Neuronal stem cell (in vitro differentiated cells): Measurements from ENCODE around the gene DUS2.
A peak's percentile ranks its signal among the peaks of the same experiment; 100 is the strongest.

ENCODE experiments used
- DNase-seq: peaks from one replicate; pipeline ENCODE4 v3.0.0-alpha.2; 2013; ENCODE audit warnings: low spot score
- H2AFZ ChIP-seq: one replicate; pipeline ENCODE4 v1.6.1; 2013; ENCODE audit warnings: mild to moderate bottlenecking, low read length, inconsistent platforms
- H2AK5ac ChIP-seq: 2 replicates; pipeline ENCODE4 v1.6.1; 2013; ENCODE audit warnings: low read depth, mild to moderate bottlenecking, inconsistent platforms, low read length, moderate library complexity, mixed read lengths
- H2BK120ac ChIP-seq: 2 replicates; pipeline ENCODE4 v1.6.1; 2013; ENCODE audit warnings: low read depth, mild to moderate bottlenecking, inconsistent platforms, low read length, moderate library complexity, mixed read lengths
- H2BK12ac ChIP-seq: one replicate; pipeline ENCODE4 v1.6.1; 2013; ENCODE audit warnings: low read length, inconsistent platforms
- H2BK15ac ChIP-seq: 2 replicates; pipeline ENCODE4 v1.6.1; 2013; ENCODE audit warnings: mild to moderate bottlenecking, low read length, inconsistent platforms, mixed read lengths
- H2BK5ac ChIP-seq: one replicate; pipeline ENCODE4 v1.6.1; 2013; ENCODE audit warnings: inconsistent platforms, mild to moderate bottlenecking, low read length, moderate library complexity
- H3K14ac ChIP-seq: one replicate; pipeline ENCODE4 v1.6.1; 2013; ENCODE audit warnings: low read length, inconsistent platforms
- H3K18ac ChIP-seq: 2 replicates; pipeline ENCODE4 v1.6.1; 2013; ENCODE audit warnings: low read length, inconsistent platforms
- H3K23ac ChIP-seq: 2 replicates; pipeline ENCODE4 v1.6.1; 2013; ENCODE audit warnings: low read depth, mild to moderate bottlenecking, mixed read lengths, low read length, inconsistent platforms; ENCODE audit not compliant: poor library complexity
- H3K27ac ChIP-seq: replicated peaks from 3 replicates; pipeline ENCODE4 v1.5.1; 2013; ENCODE audit warnings: low read length, inconsistent platforms
- H3K27me3 ChIP-seq, 3 experiments: 2 replicates each; pipeline ENCODE4 v1.6.1; 2013; ENCODE audit warnings: low read length in 3 of 3, mild to moderate bottlenecking in 2 of 3, inconsistent platforms in 1 of 3, low read depth in 1 of 3, mixed read lengths in 1 of 3, moderate library complexity in 1 of 3; ENCODE audit not compliant: control insufficient read depth in 3 of 3, insufficient read depth in 3 of 3
- H3K36me3 ChIP-seq, 2 donors: replicated peaks in 1 of 2; 2 replicates each; pipeline ENCODE4 v1.6.1; 2013; ENCODE audit warnings: low read length in 2 of 2; ENCODE audit not compliant: control insufficient read depth in 2 of 2, insufficient read depth in 2 of 2
- H3K4ac ChIP-seq: 2 replicates; pipeline ENCODE4 v1.6.1; 2013; ENCODE audit warnings: inconsistent platforms, mild to moderate bottlenecking, low read length, moderate library complexity
- H3K4me1 ChIP-seq, 2 donors: 1 replicate in 1 of 2; 2 replicates in 1 of 2; pipeline ENCODE4 v1.6.1; 2013; ENCODE audit warnings: low read length in 2 of 2, low read depth in 1 of 2; ENCODE audit not compliant: control insufficient read depth in 2 of 2, insufficient read depth in 1 of 2
- H3K4me2 ChIP-seq: one replicate; pipeline ENCODE4 v1.6.1; 2013; ENCODE audit warnings: mild to moderate bottlenecking, low read length, inconsistent platforms; ENCODE audit not compliant: insufficient read depth, poor library complexity, severe bottlenecking
- H3K4me3 ChIP-seq, 2 donors: 2 replicates each; pipeline ENCODE4 v1.5.1; 2013; ENCODE audit warnings: low read length in 2 of 2, mild to moderate bottlenecking in 2 of 2, inconsistent platforms in 1 of 2, moderate library complexity in 1 of 2
- H3K79me1 ChIP-seq: one replicate; pipeline ENCODE4 v1.6.1; 2013; ENCODE audit warnings: low read depth, mild to moderate bottlenecking, inconsistent platforms, low read length, moderate library complexity
- H3K9ac ChIP-seq: one replicate; pipeline ENCODE4 v1.6.1; 2013; ENCODE audit warnings: mild to moderate bottlenecking, low read depth, low read length, inconsistent platforms; ENCODE audit not compliant: poor library complexity
- H3K9me3 ChIP-seq, 2 donors: replicated peaks in 1 of 2; 2 replicates each; pipeline versions ENCODE3 to v1.6.1; 2013; ENCODE audit warnings: low read length in 2 of 2, mild to moderate bottlenecking in 2 of 2, inconsistent platforms in 1 of 2, low read depth in 1 of 2, mixed read lengths in 1 of 2, moderate library complexity in 1 of 2; ENCODE audit not compliant: control insufficient read depth in 2 of 2, insufficient read depth in 1 of 2
- H4K8ac ChIP-seq: one replicate; pipeline ENCODE4 v1.6.1; 2013; ENCODE audit warnings: low read depth, mild to moderate bottlenecking, inconsistent platforms, low read length, moderate library complexity
- H4K91ac ChIP-seq: one replicate; pipeline ENCODE4 v1.6.1; 2013; ENCODE audit warnings: low read length, low read depth, mild to moderate bottlenecking, inconsistent platforms; ENCODE audit not compliant: poor library complexity
- whole genome bisulfite sequencing, 2 donors: extraction: QIAGEN DNeasy Blood & Tissue Kit; methylation state at CpG; one replicate each; pipeline ENCODE4 v1.1.7; 2013; ENCODE audit warnings: missing lambda C conversion rate in 2 of 2, mixed read lengths in 1 of 2; ENCODE audit not compliant: insufficient read length in 2 of 2, insufficient replicate concordance in 1 of 2; ENCODE audit errors: extremely low coverage in 2 of 2; 5-methylcytosine and 5-hydroxymethylcytosine counted together

The DUS2 gene

DNA sequence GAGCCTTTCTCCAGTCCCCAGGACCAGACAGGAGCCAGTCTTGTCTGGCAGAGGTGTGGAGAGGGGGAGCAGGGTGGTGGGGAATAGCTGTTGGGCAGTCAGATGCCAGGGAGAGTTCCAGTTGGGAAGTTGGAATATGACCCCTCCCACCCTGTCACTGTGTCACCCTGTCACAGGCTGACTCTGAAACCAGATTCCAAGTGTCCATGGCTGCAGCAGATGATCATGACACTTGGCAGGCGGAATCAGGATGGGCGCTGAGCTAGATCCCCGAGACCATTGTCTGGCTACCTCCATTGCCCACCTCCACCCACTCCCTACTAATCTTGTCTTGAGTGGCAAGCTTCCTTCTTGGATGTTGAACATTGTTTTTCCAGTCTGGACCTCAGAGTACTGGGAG is 52.9 kb downstream of the DUS2 start:
- H3K14ac ChIP-seq: no peak overlapping the region

DNA sequence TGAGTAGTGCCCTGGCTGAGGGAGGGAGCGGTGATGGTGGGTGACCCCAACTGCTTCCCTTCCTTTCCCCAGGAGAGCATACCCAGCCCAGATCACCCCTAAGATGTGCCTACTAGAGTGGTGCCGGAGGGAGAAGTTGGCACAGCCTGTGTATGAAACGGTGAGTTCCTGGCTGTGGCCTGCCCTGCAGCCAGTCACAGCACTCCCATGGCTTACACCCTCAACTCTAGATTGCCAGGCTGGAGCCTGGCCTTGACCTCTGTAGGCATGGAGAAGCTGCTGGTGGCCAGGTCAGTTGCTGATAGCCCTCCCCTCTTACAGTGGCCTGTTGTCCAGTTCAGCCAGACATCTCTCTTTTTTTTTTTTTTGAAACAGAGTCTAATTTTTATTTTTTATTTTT is 53.5 kb downstream of the DUS2 start:
- Histone ChIP-seq H3K79me1 (no peaks in the 10 kb centered on the region), H3K27ac (no peak overlapping the region), H3K4me3 (peak overlapping the region in 1 of 2 donors; percentile 53), H3K4me1 (peaks cover 0 to 9% of the 10 kb centered on the region in 2 donors), H2BK15ac (no peak overlapping the region), H3K23ac (no peak overlapping the region), H2AK5ac (no peak overlapping the region), H3K4ac (no peak overlapping the region), H4K8ac (no peak overlapping the region), H3K4me2 (no peak overlapping the region), H3K36me3 (peaks cover 44 to 83% of the 10 kb centered on the region in 2 donors), H2AFZ (no peak overlapping the region), H3K18ac (no peak overlapping the region), H3K9me3 (no peaks in the 10 kb centered on the region), H2BK120ac (no peak overlapping the region), H2BK5ac (no peak overlapping the region), H3K9ac (no peak overlapping the region), H2BK12ac (no peak overlapping the region), H3K14ac (no peak overlapping the region), H3K27me3 (no peaks in the 10 kb centered on the region), H4K91ac (no peak overlapping the region)
- WGBS, 2 donors: no CpG with 5 or more reads among the region's 3 CpGs
- no peak for DNase-seq

More for the DNA sequence above, 52.9 kb downstream of the DUS2 start:
- no peaks in the 10 kb centered on the region for H3K9me3 ChIP-seq
- H3K18ac ChIP-seq: no peak overlapping the region
- H2AK5ac ChIP-seq: no peak overlapping the region
- H3K36me3 ChIP-seq: peaks cover 47 to 88% of the 10 kb centered on the region in 2 donors
- no peak overlapping the region for H3K23ac ChIP-seq
- no peak overlapping the region for H4K8ac ChIP-seq
- no peak overlapping the region for H3K4ac ChIP-seq
- H2AFZ ChIP-seq: no peak overlapping the region
- H3K27me3 ChIP-seq: no peaks in the 10 kb centered on the region
- H2BK15ac ChIP-seq: no peak overlapping the region
- no peak overlapping the region for H3K9ac ChIP-seq
- no peak overlapping the region for H3K4me3 ChIP-seq
- H2BK120ac ChIP-seq: no peak overlapping the region
- no peaks in the 10 kb centered on the region for H3K79me1 ChIP-seq
- WGBS, 2 donors: no CpG with 5 or more reads among the region's 3 CpGs
- peaks cover 0 to 9% of the 10 kb centered on the region in 2 donors for H3K4me1 ChIP-seq
- no peak overlapping the region for H4K91ac ChIP-seq
- no peak overlapping the region for H2BK12ac ChIP-seq
- no peak overlapping the region for H2BK5ac ChIP-seq
- H3K27ac ChIP-seq: no peak overlapping the region
- H3K4me2 ChIP-seq: no peak overlapping the region
- no peak for DNase-seq

DNA sequence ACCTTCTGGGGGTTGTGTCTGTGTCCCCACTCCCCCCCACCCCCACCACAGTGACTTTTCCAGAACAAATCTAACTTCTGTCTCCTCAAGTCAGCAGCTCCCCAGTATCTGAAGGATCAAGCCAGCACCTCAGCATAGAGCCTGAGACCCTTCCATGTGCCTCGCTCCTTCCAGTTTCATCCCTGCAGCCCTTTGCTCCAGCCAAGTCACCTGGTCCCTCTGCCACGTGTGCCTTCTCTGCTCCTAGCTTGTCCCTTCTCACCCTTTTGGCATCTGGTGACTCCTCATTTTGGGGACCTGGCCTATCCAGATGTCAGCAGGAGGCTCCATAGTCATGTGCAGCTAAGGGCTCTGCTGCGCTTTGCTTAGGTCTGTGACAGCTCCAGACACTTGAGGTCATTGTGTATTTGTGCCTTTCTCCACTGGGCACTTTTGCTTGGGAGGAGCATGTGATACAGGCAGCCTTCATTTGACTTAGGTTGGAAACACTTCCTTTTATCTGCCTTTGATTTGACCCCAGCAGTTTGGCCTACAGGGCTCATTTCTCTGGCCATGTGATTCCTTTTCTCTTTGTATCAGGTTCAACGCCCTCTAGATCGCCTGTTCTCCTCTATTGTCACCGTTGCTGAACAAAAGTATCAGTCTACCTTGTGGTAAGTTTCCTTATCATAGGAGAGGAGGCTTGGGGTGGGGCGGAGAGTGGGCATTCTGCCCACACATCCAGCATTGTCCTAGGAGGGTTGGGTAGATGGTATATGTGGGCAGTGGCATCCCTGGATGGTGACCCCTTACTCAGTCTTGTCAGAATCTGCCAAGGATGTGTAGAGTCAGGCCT is 55.0 kb downstream of the DUS2 start:
- no peak overlapping the region for H4K91ac ChIP-seq
- no peak overlapping the region for H2BK5ac ChIP-seq
- H3K4ac ChIP-seq: no peak overlapping the region
- no peak overlapping the region for H3K27ac ChIP-seq
- WGBS, 2 donors: no CpG with 5 or more reads among the region's 7 CpGs
- H2AK5ac ChIP-seq: no peak overlapping the region
- H4K8ac ChIP-seq: no peak overlapping the region
- H3K23ac ChIP-seq: no peak overlapping the region
- H2BK12ac ChIP-seq: no peak overlapping the region
- no peak overlapping the region for H3K4me2 ChIP-seq
- no peaks in the 10 kb centered on the region for H3K27me3 ChIP-seq
- no peak overlapping the region for H2BK15ac ChIP-seq
- H3K4me1 ChIP-seq: peaks cover 0 to 9% of the 10 kb centered on the region in 2 donors
- H3K14ac ChIP-seq: no peak overlapping the region
- H2AFZ ChIP-seq: no peak overlapping the region
- H3K79me1 ChIP-seq: no peaks in the 10 kb centered on the region
- no peak overlapping the region for H3K9ac ChIP-seq
- H3K36me3 ChIP-seq: peaks cover 36 to 67% of the 10 kb centered on the region in 2 donors
- DNase-seq: no peak
- no peaks in the 10 kb centered on the region for H3K9me3 ChIP-seq
- no peak overlapping the region for H2BK120ac ChIP-seq
- H3K18ac ChIP-seq: no peak overlapping the region
- no peak overlapping the region for H3K4me3 ChIP-seq

DNA sequence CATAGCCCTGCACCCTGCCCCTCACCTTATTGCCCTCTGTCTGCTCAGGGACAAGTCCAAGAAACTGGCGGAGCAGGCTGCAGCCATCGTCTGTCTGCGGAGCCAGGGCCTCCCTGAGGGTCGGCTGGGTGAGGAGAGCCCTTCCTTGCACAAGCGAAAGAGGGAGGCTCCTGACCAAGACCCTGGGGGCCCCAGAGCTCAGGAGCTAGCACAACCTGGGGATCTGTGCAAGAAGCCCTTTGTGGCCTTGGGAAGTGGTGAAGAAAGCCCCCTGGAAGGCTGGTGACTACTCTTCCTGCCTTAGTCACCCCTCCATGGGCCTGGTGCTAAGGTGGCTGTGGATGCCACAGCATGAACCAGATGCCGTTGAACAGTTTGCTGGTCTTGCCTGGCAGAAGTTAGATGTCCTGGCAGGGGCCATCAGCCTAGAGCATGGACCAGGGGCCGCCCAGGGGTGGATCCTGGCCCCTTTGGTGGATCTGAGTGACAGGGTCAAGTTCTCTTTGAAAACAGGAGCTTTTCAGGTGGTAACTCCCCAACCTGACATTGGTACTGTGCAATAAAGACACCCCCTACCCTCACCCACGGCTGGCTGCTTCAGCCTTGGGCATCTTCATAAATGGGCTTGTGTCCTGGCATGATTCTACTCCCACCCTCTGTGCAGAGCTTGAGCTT is 55.8 kb downstream of the DUS2 start:
- no peak overlapping the region for H4K91ac ChIP-seq
- DNase-seq: no peak
- peaks cover 3 to 17% of the 10 kb centered on the region in 2 donors for H3K4me1 ChIP-seq
- no peak overlapping the region for H3K4ac ChIP-seq
- no peaks in the 10 kb centered on the region for H3K79me1 ChIP-seq
- H4K8ac ChIP-seq: no peak overlapping the region
- no peak overlapping the region for H2BK12ac ChIP-seq
- no peak overlapping the region for H2BK15ac ChIP-seq
- no peak overlapping the region for H3K18ac ChIP-seq
- H3K9ac ChIP-seq: no peak overlapping the region
- H2BK120ac ChIP-seq: no peak overlapping the region
- no peak overlapping the region for H2BK5ac ChIP-seq
- H3K14ac ChIP-seq: no peak overlapping the region
- no peak overlapping the region for H2AFZ ChIP-seq
- no peaks in the 10 kb centered on the region for H3K27me3 ChIP-seq
- H3K4me3 ChIP-seq: no peak overlapping the region
- peaks cover 34 to 63% of the 10 kb centered on the region in 2 donors for H3K36me3 ChIP-seq
- H3K23ac ChIP-seq: no peak overlapping the region
- H3K9me3 ChIP-seq: no peaks in the 10 kb centered on the region
- no peak overlapping the region for H3K4me2 ChIP-seq
- H2AK5ac ChIP-seq: no peak overlapping the region
- WGBS, 2 donors: no CpG with 5 or more reads among the region's 8 CpGs
- no peak overlapping the region for H3K27ac ChIP-seq
